SK-N-SH (cell line): ENCODE results near the gene GSG1L2. TPM values are rescaled to one million over a fixed set of nuclear protein-coding genes. Genes with fewer than 3 reads are reported as not detected.

Experiments used
- CTCF ChIA-PET: fragments of 300-600, 350-600 bp; formaldehyde crosslinking; extraction: SDS; loops from one replicate; lab custom pipeline; 2021; lab: Yijun Ruan, JAX
- POLR2A ChIA-PET: fragments of 350-600 bp; sonication (Branson Sonifier 250); formaldehyde crosslinking; extraction: SDS; loops from one replicate; lab custom pipeline; 2020; ENCODE audit warnings: antibody characterized with exemption, inconsistent platforms; lab: Yijun Ruan, JAX
- DNase-seq: peaks from one replicate; pipeline ENCODE4 v3.0.0; 2012
- H2AFZ ChIP-seq: fragments of 200-600 bp; sonication (generic); 2 replicates; pipeline ENCODE4 v1.8.1; 2016; ENCODE audit warnings: antibody characterized with exemption, mild to moderate bottlenecking, low read depth
- H3F3A ChIP-seq: fragments of 200-600 bp; sonication (generic); replicated peaks from 2 replicates; pipeline ENCODE3; 2016; ENCODE audit warnings: antibody characterized with exemption, mild to moderate bottlenecking; ENCODE audit not compliant: insufficient read depth
- H3K27ac ChIP-seq, 2 experiments: fragments of 200-500 bp in 1 of 2; fragments of 200-600 bp in 1 of 2; sonication (Bioruptor generic) in 1 of 2; sonication (generic), shearing (Covaris generic) in 1 of 2; 2 replicates each; pipeline versions ENCODE4 v1.5.1 to v1.6.1; 2014 to 2016; ENCODE audit warnings: low read depth in 2 of 2, inconsistent platforms in 1 of 2, low read length in 1 of 2, mild to moderate bottlenecking in 1 of 2, mixed read lengths in 1 of 2
- H3K27me3 ChIP-seq: fragments of 200-600 bp; sonication (generic), shearing (Covaris generic); 2 replicates; pipeline ENCODE4 v1.6.1; 2016; ENCODE audit warnings: mixed run types; ENCODE audit not compliant: insufficient read depth
- H3K36me3 ChIP-seq, 2 experiments: fragments of 200-500 bp in 1 of 2; fragments of 200-600 bp in 1 of 2; sonication (Bioruptor generic) in 1 of 2; sonication (generic) in 1 of 2; replicated peaks in 1 of 2; 2 replicates each; pipeline versions ENCODE3 to v1.5.1; 2014 to 2016; ENCODE audit warnings: low read length in 1 of 2, mild to moderate bottlenecking in 1 of 2; ENCODE audit not compliant: insufficient read depth in 2 of 2, control insufficient read depth in 1 of 2
- H3K4me1 ChIP-seq, 2 experiments: fragments of 200-500 bp in 1 of 2; fragments of 200-600 bp in 1 of 2; sonication (Bioruptor generic) in 1 of 2; sonication (generic), shearing (Covaris generic) in 1 of 2; 2 replicates each; pipeline versions ENCODE4 v1.5.1 to v1.6.1; 2014 to 2016; ENCODE audit warnings: low read depth in 1 of 2, low read length in 1 of 2, mixed run types in 1 of 2; ENCODE audit not compliant: insufficient read depth in 2 of 2, control insufficient read depth in 1 of 2
- H3K4me2 ChIP-seq: fragments of 200-600 bp; sonication (generic), shearing (Covaris generic); 2 replicates; pipeline ENCODE4 v1.6.1; 2017; ENCODE audit warnings: mixed run types
- H3K4me3 ChIP-seq, 2 experiments: fragments of 200-500 bp in 1 of 2; fragments of 200-600 bp in 1 of 2; sonication (Bioruptor generic) in 1 of 2; sonication (generic), shearing (Covaris generic) in 1 of 2; 2 replicates each; pipeline versions ENCODE4 v1.5.1 to v1.8.1; 2014 to 2016; ENCODE audit warnings: low read depth in 2 of 2, inconsistent platforms in 1 of 2, low read length in 1 of 2, mild to moderate bottlenecking in 1 of 2, mixed read lengths in 1 of 2, moderate library complexity in 1 of 2
- H3K79me2 ChIP-seq: fragments of 200-600 bp; sonication (generic); 2 replicates; pipeline ENCODE4 v1.8.1; 2017; ENCODE audit warnings: mild to moderate bottlenecking; ENCODE audit not compliant: insufficient read depth
- H3K9ac ChIP-seq: fragments of 200-600 bp; sonication (generic); 2 replicates; pipeline ENCODE4 v1.6.1; 2017; ENCODE audit warnings: mixed run types
- H3K9me2 ChIP-seq: fragments of 200-600 bp; sonication (generic); 2 replicates; pipeline ENCODE4 v1.6.1; 2017; ENCODE audit warnings: mixed run types
- H3K9me3 ChIP-seq: fragments of 200-600 bp; sonication (generic); 2 replicates; pipeline ENCODE4 v1.6.1; 2017; ENCODE audit warnings: mixed run types, mild to moderate bottlenecking, moderate library complexity
- H4K20me1 ChIP-seq: fragments of 200-600 bp; sonication (generic); 2 replicates; pipeline ENCODE4 v1.6.1; 2017; ENCODE audit warnings: mild to moderate bottlenecking, mixed run types; ENCODE audit not compliant: insufficient read depth
- CHD2 ChIP-seq: fragments of 150-350 bp; IDR thresholded peaks from 2 replicates; pipeline ENCODE4 v1.6.1; 2018; ENCODE audit warnings: low read length; ENCODE audit not compliant: partially characterized antibody
- EP300 ChIP-seq, 2 experiments: IDR thresholded peaks; 2 replicates each; pipeline versions ENCODE4 v1.4.0 to v1.6.1; 2012; ENCODE audit warnings: borderline replicate concordance in 1 of 2, low read depth in 1 of 2, low read length in 1 of 2
- FOXJ3 ChIP-seq: sonication (generic); formaldehyde crosslinking; IDR thresholded peaks from 2 replicates; pipeline ENCODE4 v1.5.1; 2020; ENCODE audit warnings: mild to moderate bottlenecking, missing genetic modification reagents
- FOXM1 ChIP-seq: IDR thresholded peaks from 2 replicates; pipeline ENCODE4 v1.4.0; 2012; ENCODE audit warnings: low read depth, mild to moderate bottlenecking
- MEF2A ChIP-seq: IDR thresholded peaks from 2 replicates; pipeline ENCODE4 v1.4.0; 2012; ENCODE audit warnings: low read depth, borderline replicate concordance
- MXI1 ChIP-seq: IDR thresholded peaks from 2 replicates; pipeline ENCODE4 v1.6.1; 2012; ENCODE audit warnings: mild to moderate bottlenecking, low read depth, low read length, improper control_type of control experiment
- NFIC ChIP-seq: IDR thresholded peaks from 2 replicates; pipeline ENCODE4 v1.4.0; 2012; ENCODE audit warnings: borderline replicate concordance
- NRF1 ChIP-seq: IDR thresholded peaks from 2 replicates; pipeline ENCODE4 v1.6.1; 2012; ENCODE audit warnings: low read depth, mild to moderate bottlenecking, low read length
- POLR2AphosphoS5 ChIP-seq: IDR thresholded peaks from 2 replicates; pipeline ENCODE4 v1.6.1; 2012; ENCODE audit warnings: low read depth, low read length
- REST ChIP-seq: IDR thresholded peaks from 2 replicates; pipeline ENCODE4 v1.6.1; 2012; ENCODE audit warnings: mild to moderate bottlenecking, low read depth, low read length, moderate library complexity
- RFX5 ChIP-seq: IDR thresholded peaks from 2 replicates; pipeline ENCODE4 v1.6.1; 2012; ENCODE audit warnings: mild to moderate bottlenecking, improper control_type of control experiment, low read length
- RXRA ChIP-seq: IDR thresholded peaks from 2 replicates; pipeline ENCODE4 v1.4.0; 2012; ENCODE audit warnings: low read depth, mild to moderate bottlenecking, borderline replicate concordance
- SIN3A ChIP-seq: IDR thresholded peaks from 2 replicates; pipeline ENCODE4 v1.6.1; 2012; ENCODE audit warnings: low read depth, mild to moderate bottlenecking, low read length, moderate library complexity, borderline replicate concordance
- SMC3 ChIP-seq: IDR thresholded peaks from 2 replicates; pipeline ENCODE4 v1.6.1; 2012; ENCODE audit warnings: low read depth, low read length, improper control_type of control experiment
- TAF1 ChIP-seq: IDR thresholded peaks from 2 replicates; pipeline ENCODE4 v1.6.1; 2012; ENCODE audit warnings: low read depth, mild to moderate bottlenecking, low read length, moderate library complexity, borderline replicate concordance
- TCF12 ChIP-seq: IDR thresholded peaks from 2 replicates; pipeline ENCODE4 v1.4.0; 2012
- TEAD4 ChIP-seq: IDR thresholded peaks from 2 replicates; pipeline ENCODE4 v1.4.0; 2012; ENCODE audit warnings: mild to moderate bottlenecking, borderline replicate concordance; ENCODE audit not compliant: insufficient read depth
- WGBS: methylation state at CpG from one replicate; pipeline ENCODE4 v1.1.6; 2017; ENCODE audit warnings: low lambda C conversion rate; 5-methylcytosine and 5-hydroxymethylcytosine counted together
- polyA plus RNA-seq, 3 experiments: library from polyadenylated mRNA; depleted of rRNA; stranded (reverse); fragments of >200 nt; gene quantifications; 2 replicates each; pipeline ENCODE4 v1.2.3, GENCODE V29; 2012
- TF ChIP-seq, protein P1 (sequence below): IDR thresholded peaks from 2 replicates; pipeline ENCODE4 v1.4.0; 2012; ENCODE audit warnings: low read depth
- TF ChIP-seq, protein P2 (sequence below): IDR thresholded peaks from 2 replicates; pipeline ENCODE4 v1.4.0; 2012; ENCODE audit warnings: low read depth, borderline replicate concordance
- TF ChIP-seq, protein P3 (sequence below): IDR thresholded peaks from 2 replicates; pipeline ENCODE4; 2012

GSG1L2 gene
- polyA plus RNA-seq, 1 of the 3 experiments (the other 2 are of a cell fraction): not detected

- WGBS: 4% methylated on average over 4 of the region's 4 CpGs
- Histone ChIP-seq H3K9ac (no peak overlapping the region), H3K27me3 (no peaks in the 10 kb centered on the region; the same call in 1 of the 2 replicates), H2AFZ (no peak overlapping the region), H3K4me1 (no peaks in the 10 kb centered on the region), H3K4me2 (no peak overlapping the region), H3K9me3 (no peaks in the 10 kb centered on the region), H3K27ac (no peak overlapping the region), H3F3A (no peaks in the 10 kb centered on the region), H3K79me2 (no peaks in the 10 kb centered on the region), H4K20me1 (no peaks in the 10 kb centered on the region), H3K9me2 (no peaks in the 10 kb centered on the region), H3K36me3 (no peaks in the 10 kb centered on the region), H3K4me3 (no peak overlapping the region)
- POLR2A ChIA-PET: no interaction called here
- DNase-seq: no peak
- CTCF ChIA-PET: no interaction called here
- TF ChIP-seq MEF2A (no peak), FOXM1 (no peak), SIN3A (no peak), CHD2 (no peak), SMC3 (no peak), EP300 (IDR thresholded peaks at IDR 0.05; ENCODE audit: borderline replicate concordance in 1 of 2, low read depth in 1 of 2, low read length in 1 of 2) (no peak), TEAD4 (no peak), RFX5 (no peak), FOXJ3 (CRISPR knock-in tag) (no peak), TCF12 (no peak), NFIC (no peak), MXI1 (no peak), NRF1 (no peak), TAF1 (no peak), POLR2AphosphoS5 (no peak), REST (no peak), RXRA (no peak)
- TF ChIP-seq, protein P1, sequence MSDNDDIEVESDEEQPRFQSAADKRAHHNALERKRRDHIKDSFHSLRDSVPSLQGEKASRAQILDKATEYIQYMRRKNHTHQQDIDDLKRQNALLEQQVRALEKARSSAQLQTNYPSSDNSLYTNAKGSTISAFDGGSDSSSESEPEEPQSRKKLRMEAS: no peak
- TF ChIP-seq, protein P2, sequence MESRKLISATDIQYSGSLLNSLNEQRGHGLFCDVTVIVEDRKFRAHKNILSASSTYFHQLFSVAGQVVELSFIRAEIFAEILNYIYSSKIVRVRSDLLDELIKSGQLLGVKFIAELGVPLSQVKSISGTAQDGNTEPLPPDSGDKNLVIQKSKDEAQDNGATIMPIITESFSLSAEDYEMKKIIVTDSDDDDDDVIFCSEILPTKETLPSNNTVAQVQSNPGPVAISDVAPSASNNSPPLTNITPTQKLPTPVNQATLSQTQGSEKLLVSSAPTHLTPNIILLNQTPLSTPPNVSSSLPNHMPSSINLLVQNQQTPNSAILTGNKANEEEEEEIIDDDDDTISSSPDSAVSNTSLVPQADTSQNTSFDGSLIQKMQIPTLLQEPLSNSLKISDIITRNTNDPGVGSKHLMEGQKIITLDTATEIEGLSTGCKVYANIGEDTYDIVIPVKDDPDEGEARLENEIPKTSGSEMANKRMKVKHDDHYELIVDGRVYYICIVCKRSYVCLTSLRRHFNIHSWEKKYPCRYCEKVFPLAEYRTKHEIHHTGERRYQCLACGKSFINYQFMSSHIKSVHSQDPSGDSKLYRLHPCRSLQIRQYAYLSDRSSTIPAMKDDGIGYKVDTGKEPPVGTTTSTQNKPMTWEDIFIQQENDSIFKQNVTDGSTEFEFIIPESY: no peak
- TF ChIP-seq, protein P3, sequence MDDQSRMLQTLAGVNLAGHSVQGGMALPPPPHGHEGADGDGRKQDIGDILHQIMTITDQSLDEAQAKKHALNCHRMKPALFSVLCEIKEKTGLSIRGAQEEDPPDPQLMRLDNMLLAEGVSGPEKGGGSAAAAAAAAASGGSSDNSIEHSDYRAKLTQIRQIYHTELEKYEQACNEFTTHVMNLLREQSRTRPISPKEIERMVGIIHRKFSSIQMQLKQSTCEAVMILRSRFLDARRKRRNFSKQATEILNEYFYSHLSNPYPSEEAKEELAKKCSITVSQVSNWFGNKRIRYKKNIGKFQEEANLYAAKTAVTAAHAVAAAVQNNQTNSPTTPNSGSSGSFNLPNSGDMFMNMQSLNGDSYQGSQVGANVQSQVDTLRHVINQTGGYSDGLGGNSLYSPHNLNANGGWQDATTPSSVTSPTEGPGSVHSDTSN: no peak
These were observed 17.6 kb upstream of the GSG1L2 start for GRCh38 chr17:9839433-9839832.
